HG02970 (cell line): Measurements from ENCODE around the gene NPTX1.

Source experiments
- ATAC-seq: cut with Tn5 transposase; IDR thresholded peaks from one replicate; pipeline ENCODE4 v1.9.1; 2021; ENCODE audit warnings: mild to moderate bottlenecking, moderate library complexity, moderate number of reproducible peaks; ENCODE audit not compliant: unreplicated experiment, low FRiP score

NPTX1 gene

DNA sequence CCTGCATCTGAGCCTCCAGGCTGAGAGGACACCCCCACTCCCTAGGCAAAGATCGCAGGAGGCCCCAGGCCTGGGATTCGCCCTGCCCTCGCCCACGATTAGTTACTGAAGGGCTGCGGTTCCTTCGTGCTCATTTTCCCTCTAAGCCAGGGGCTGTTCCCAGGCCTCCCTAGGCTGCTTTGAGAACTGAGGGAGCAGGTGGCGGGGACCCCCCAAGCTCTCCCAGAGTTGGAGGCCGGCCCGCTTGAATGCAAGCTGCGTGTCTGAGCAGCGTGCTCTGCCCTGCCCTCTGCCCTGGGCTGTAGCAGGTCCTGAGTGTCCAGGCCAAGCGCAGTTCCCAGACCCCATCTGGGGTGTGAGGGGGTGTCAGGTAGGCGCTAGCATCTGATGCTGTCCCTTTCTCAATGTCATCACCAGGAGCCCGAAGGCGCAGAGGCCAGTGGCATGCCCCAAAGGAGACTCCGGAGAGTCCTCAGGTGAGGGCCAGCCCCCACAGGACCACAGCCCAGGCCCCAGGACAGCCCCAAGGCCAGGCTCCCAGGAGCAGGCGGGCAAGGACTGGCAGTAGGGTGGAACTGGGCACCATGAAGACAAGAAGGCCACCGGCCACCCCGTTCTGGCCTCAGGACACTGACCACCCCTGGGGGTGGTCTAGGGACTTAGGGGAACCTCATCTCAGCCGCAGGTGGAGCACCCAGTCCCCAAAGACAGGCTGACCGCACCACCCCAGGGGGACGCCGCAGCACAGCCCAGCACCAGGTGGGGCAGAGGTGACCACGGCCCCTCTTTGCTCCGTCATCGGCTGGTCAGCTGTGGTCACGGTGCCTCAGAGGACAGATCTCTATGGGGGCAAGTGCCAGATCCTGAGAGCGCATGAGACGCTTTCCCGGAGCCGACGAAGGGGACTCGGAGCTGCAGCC is 46.8 kb downstream of the NPTX1 start:
- no peak for ATAC-seq

DNA sequence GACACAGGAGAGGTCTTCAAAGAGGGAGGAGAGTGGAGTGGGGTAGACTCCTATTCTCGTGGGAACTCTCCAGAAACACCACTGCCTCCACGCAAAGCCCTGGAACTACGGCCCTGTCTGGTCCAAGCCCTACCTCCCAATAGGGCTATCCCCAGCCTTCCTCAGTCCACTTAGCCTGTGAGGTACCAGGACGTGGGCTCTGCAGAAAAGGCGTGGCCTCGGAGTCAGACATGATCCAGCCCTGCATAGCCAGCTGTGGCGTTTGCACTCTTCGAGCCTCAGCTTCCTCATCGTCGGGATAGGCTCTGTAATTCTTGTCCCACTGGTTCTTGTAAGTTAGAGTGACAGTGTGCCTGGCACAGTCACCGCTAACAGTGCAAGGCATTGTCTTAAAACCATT is 47.6 kb downstream of the NPTX1 start:
- no peak for ATAC-seq

- ATAC-seq = no peak
These were observed 48.0 kb downstream of the NPTX1 start for GRCh38 chr17:80428363-80428762.

DNA sequence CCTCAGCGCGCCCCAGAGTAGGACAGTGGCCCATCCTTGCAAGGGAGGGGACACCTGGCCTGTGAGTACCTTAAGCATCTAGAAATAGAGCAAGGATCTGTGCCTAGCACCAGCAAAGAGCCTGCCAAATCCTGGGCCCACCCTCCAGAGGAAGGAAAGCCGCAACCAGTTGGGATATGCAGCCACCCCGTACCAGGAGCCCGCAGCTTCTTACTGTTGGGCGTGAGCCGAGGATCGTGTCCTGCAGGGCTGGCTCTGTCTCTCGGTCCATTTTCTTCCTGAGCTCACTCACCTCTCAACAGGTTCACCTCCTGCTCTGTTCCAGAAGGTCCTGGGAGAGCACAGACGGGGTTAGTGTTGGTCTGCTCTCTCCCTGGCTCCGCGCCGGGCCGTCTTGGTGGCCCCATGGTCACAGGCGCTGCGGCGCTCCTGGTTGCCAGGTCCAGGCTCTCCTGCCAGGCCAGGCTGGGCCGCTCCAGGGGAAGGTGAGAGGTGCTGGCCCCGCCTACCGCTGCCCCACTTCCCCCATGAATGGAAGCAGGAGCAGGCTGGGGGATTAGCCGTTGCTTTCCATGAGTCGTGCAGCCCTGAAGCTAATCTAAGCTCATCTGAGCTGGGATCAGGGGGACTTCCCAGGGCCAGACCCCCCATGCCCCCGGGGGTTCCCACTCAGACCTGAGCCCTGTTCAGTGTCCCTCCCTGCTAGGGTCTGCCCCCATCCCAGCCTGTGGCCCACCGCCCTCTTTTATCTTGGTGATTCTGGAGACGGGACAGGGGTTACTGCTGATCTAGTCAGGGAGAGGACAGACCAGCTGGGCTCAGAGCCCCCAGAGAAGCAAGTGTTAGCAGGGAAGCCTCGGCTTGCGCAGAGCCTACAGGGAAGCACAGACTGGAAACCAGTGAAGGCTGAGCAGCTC is 48.8 kb downstream of the NPTX1 start:
- ATAC-seq = no peak

- ATAC-seq = peak; percentile 70
These were observed 49.6 kb downstream of the NPTX1 start for GRCh38 chr17:80426671-80427326.

- no peak for ATAC-seq
These were observed 50.5 kb downstream of the NPTX1 start for GRCh38 chr17:80425835-80426426.

DNA sequence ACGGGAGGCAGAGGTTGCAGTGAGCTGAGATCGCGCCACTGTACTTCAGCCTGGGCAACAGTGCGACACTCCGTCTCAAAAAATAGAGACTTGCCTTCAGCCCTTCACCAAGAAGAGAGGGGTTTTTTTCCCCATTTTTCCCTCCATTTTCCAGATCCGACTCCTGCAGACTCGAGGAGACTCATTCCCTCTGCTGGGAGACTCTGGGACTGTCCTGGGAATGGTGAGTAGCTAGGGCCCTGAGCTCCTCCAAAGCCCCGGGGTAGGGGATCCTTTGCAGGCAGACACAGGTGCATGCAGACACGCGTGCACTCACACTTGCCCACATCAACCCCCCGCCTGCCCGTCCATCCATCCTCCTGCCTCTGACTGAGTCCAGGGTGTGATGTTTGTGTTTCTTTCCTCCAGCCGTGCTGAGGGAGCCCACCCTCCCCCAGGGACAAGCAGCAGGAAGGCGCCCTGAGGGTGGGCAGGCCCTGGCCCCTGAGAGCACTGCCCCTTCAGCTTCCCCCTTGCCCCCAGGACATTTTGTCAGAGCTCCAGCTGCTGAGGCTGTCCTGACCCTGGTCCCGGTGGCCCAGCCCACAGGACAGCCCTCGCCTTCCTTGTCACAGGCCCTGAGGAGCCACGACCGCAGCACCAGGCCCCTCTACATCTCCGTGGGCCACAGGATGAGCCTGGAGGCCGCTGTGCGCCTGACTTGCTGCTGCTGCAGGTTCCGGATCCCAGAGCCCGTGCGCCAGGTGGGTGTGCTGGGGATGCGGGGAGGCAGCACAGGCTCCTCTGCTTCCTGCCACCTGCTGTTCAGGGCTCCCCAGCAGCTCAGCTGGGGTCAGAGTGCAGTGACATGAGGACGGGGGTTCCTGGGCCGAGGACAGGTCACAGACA is 51.3 kb downstream of the NPTX1 start:
- ATAC-seq = no peak

- no peak for ATAC-seq
These were observed 52.1 kb downstream of the NPTX1 start for GRCh38 chr17:80424261-80424660.

DNA sequence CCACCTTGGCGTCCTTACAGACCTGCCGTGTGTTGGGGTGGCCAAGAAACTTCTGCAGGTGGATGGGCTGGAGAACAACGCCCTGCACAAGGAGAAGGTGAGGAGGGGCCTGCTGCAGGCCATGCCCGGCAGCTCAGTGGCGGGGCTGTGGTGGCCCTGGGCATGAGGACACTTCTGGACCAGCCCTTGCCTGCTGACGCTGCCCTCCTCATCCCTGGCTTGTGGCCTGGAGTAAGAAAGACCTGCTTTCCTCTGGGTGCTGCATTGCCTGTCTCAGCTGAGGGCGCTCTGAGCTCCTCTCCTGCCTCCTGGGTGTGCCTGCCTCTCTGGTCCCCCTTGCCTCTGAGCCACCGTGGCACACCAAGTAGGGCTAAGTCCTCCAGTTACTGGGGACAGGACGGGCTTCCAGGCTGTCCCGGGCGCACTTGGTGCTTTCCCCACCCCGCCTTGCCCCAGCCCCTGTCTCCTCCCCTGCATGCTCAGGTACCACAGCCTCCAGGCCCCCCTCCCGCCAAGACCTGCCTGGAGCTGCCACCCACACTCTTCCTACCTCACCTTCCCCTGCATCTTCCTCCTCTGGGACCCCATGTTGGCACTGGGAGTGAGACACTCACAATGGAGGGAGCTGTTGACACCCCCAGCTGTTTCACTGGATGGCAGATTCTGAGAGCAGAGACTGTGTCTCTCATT is 52.7 kb downstream of the NPTX1 start:
- no peak for ATAC-seq

DNA sequence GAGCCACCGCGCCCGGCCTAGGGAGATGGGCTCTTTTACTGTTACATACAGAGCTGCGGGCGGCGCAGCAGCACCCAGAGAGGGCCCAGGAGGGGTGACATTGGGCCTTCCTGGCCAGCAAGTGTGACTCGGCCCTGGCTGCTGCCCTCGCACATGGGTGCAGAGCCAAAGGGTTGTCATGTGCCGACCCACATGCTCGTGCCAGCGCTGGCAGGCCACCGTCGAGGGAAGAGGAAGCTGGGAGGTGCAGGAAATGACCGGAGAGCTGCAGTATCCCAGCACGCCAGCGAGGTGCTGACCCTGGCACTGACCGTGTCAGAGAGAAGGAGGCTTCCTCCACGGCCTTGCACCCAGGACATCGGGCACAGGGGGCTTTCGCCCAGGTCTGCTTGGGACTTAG is 53.4 kb downstream of the NPTX1 start:
- ATAC-seq = no peak

GRCh38 chr17:80422276-80422675 is 54.1 kb downstream of the NPTX1 start:
- ATAC-seq = no peak

DNA sequence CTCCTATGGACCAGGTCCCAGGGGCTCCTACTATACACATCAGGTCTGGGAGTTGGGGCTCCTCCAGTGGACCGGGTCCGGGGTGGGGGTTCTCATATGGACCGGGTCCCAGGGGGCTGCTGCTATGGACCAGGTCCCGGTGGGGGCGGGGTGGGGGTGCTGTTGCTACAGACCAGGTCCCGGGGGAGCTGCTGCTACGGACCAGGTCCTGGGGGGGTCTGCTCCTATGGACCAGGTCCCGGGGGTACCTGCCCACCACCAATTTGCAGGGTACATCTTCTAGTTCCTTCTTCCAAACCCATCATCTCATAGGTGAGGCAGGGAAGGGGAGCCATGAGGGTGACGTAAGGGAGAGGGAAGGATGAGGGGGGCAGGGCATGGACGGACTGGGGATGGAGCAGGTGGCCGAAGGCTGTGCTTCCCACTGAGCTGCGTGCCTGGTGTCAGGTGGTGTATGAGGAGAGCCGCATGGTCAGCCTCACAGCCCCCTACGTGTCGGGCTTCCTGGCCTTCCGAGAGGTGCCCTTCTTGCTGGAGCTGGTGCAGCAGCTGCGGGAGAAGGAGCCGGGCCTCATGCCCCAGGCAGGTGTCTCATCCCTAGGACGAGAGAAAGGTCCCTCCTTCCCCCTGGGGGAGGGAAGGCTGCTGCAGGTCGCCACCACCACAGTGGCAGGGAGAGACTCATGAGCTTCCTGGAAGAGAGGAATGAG is 54.9 kb downstream of the NPTX1 start:
- ATAC-seq = no peak

DNA sequence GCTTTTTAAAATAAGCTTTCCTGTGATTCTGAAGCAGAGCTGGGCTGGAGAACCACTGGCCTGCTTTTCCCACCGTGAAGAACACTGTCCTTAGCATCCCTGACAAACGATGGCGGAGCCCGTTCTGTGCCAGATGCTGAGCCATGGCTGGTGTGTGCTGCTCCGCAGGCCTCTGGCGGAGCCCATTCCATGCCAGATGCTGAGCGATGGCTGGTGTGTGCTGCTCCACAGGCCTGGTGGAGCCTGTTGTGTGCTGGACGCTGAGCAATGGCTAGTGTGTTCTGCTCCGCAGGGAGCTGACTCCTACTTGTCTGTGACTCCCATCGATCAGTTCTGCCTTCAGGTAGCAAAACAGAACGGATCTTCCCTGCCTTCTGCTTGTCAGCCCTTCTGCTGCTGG is 57.2 kb downstream of the NPTX1 start:
- no peak for ATAC-seq

DNA sequence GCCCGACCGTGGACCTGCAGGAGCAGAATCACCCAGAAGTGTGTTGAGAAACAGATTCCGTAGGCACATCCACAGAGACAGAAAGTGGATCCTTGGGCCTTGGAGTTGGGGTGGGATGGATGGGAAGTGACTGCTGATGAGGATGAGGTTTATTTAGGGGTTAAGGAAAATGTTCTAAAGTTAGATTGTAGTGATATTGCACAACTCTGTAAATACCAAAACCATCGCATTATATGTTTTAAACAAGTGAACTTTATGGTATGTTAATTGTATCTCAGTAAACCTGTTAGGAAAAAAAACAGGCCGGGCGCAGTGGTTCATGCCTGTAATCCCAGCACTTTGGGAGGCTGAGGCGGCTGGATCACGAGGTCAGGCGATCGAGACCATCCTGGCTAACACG is 57.8 kb downstream of the NPTX1 start:
- ATAC-seq = no peak
